ENCODE measurements around the gene KCNK7. TPM values are rescaled to one million over a fixed set of nuclear protein-coding genes. Genes with fewer than 3 reads are reported as not detected.
"Not testable (repeated sequence)": the region's sequence is repeated elsewhere in the genome, so short reads cannot be mapped to it uniquely, and the experiment has no call there.

The KCNK7 gene
- polyA plus RNA-seq, 3 donors = 0.20 to 4.4 (median 3.2) TPM

GRCh38 chr11:65569164-65569972 lies 26.2 kb downstream of the KCNK7 start:
- 4 to 8% (median 7%) methylated on average over 28 of the region's 28 CpGs for WGBS, 3 donors
- peak overlapping the region; percentile 61 for H3K27ac ChIP-seq (ENCODE audit: low read depth, low read length)

- H3K27ac ChIP-seq (ENCODE audit: low read depth, low read length) = no peak overlapping the region
- 78 to 86% (median 85%) methylated on average over 7 of the region's 7 CpGs for WGBS, 3 donors
These were observed 29.8 kb downstream of the KCNK7 start for GRCh38 chr11:65565624-65566453.

GRCh38 chr11:65564879-65565559 lies 30.6 kb downstream of the KCNK7 start:
- not testable (repeated sequence) for H3K27ac ChIP-seq (ENCODE audit: low read depth, low read length)
- 78 to 84% (median 84%) methylated on average over 12 of the region's 12 CpGs for WGBS, 3 donors

GRCh38 chr11:65563601-65564000 lies 32.0 kb downstream of the KCNK7 start:
- 86 to 95% (median 90%) methylated on average over 4 of the region's 4 CpGs for WGBS, 3 donors
- H3K27ac ChIP-seq (ENCODE audit: low read depth, low read length) = no peak overlapping the region

GRCh38 chr11:65562788-65563187 lies 32.8 kb downstream of the KCNK7 start:
- WGBS, 3 donors = 82 to 91% (median 86%) methylated on average over 8 of the region's 9 CpGs
- no peak overlapping the region for H3K27ac ChIP-seq (ENCODE audit: low read depth, low read length)

GRCh38 chr11:65562020-65562419 lies 33.6 kb downstream of the KCNK7 start:
- H3K27ac ChIP-seq (ENCODE audit: low read depth, low read length) = no peak overlapping the region
- 90 to 94% (median 91%) methylated on average over 7 of the region's 7 CpGs for WGBS, 3 donors

GRCh38 chr11:65560555-65561418 lies 34.8 kb downstream of the KCNK7 start:
- WGBS, 3 donors = 34 to 44% (median 38%) methylated on average over 15 of the region's 15 CpGs

GRCh38 chr11:65559951-65560537 lies 35.6 kb downstream of the KCNK7 start:
- WGBS, 3 donors = 37 to 59% (median 48%) methylated on average over 5 of the region's 5 CpGs

More at GRCh38 chr11:65560555-65561418, 34.8 kb downstream of the KCNK7 start:
- peak overlapping the region; percentile 83 for H3K27ac ChIP-seq (ENCODE audit: low read depth, low read length)

GRCh38 chr11:65559535-65559934 lies 36.1 kb downstream of the KCNK7 start:
- H3K27ac ChIP-seq (ENCODE audit: low read depth, low read length) = peak overlapping the region; percentile 61
- WGBS, 3 donors = 53 to 74% (median 73%) methylated on average over 5 of the region's 5 CpGs

More at GRCh38 chr11:65559951-65560537, 35.6 kb downstream of the KCNK7 start:
- peak overlapping the region; percentile 83 for H3K27ac ChIP-seq (ENCODE audit: low read depth, low read length)

- peak overlapping the region; percentile 61 for H3K27ac ChIP-seq (ENCODE audit: low read depth, low read length)
- WGBS, 3 donors = 33 to 43% (median 35%) methylated on average over 17 to 19 of the region's 19 CpGs
These were observed 36.6 kb downstream of the KCNK7 start for GRCh38 chr11:65558930-65559509.

GRCh38 chr11:65558002-65558929 lies 37.3 kb downstream of the KCNK7 start, which contains the start of gene LTBP3:
LTBP3 (minus strand) TSS chr11:65558359; CDS start chr11:65557959, 400 bp downstream.
- WGBS, 3 donors = 0 to 1% (median 1%) methylated on average over 24 to 78 of the region's 79 CpGs

GRCh38 chr11:65557280-65558001 lies 38.2 kb downstream of the KCNK7 start:
- no peak overlapping the region for H3K27ac ChIP-seq (ENCODE audit: low read depth, low read length)
- WGBS, 3 donors = 3 to 6% (median 4%) methylated on average over 32 to 47 of the region's 47 CpGs

More at GRCh38 chr11:65558002-65558929, 37.3 kb downstream of the KCNK7 start, which contains the start of gene LTBP3:
- H3K27ac ChIP-seq (ENCODE audit: low read depth, low read length) = peak within 1 kb of the TSS; percentile 61

- WGBS, 3 donors = 71 to 83% (median 79%) methylated on average over 12 of the region's 12 CpGs
- H3K27ac ChIP-seq (ENCODE audit: low read depth, low read length) = no peak overlapping the region
These were observed 38.9 kb downstream of the KCNK7 start for GRCh38 chr11:65556470-65557279.

- 35 to 52% (median 37%) methylated on average over 6 of the region's 6 CpGs for WGBS, 3 donors
- H3K27ac ChIP-seq (ENCODE audit: low read depth, low read length) = no peak overlapping the region
These were observed 39.8 kb downstream of the KCNK7 start for GRCh38 chr11:65555693-65556231.
